Lung (tissue), 12 donors: ENCODE results near the gene RELN. TPM values are rescaled to one million over a fixed set of nuclear protein-coding genes. Genes with fewer than 3 reads are reported as not detected.

Source experiments
- ATAC-seq: fragments of 200-7000 bp; cut with Tn5 transposase; one replicate; pipeline ENCODE4 v1.9.1; 2020; ENCODE audit warnings: moderate number of reproducible peaks; ENCODE audit not compliant: insufficient read depth, low FRiP score
- DNase-seq, 3 donors: peaks; one replicate each; pipeline ENCODE4 v3.0.0-alpha.2; 2013 to 2017
- H3K27ac ChIP-seq, 2 donors: one replicate each; pipeline ENCODE4 v1.5.1; 2013; ENCODE audit warnings: mild to moderate bottlenecking in 2 of 2, moderate library complexity in 2 of 2, control low read depth in 1 of 2, inconsistent platforms in 1 of 2, low read depth in 1 of 2, low read length in 1 of 2
- H3K27me3 ChIP-seq, 3 donors: one replicate each; pipeline ENCODE4 v1.5.1; 2013; ENCODE audit warnings: low read length in 2 of 3; ENCODE audit not compliant: control insufficient read depth in 3 of 3, insufficient read depth in 3 of 3
- H3K36me3 ChIP-seq, 4 donors: one replicate each; pipeline ENCODE4 v1.5.1; 2013; ENCODE audit warnings: low read length in 4 of 4, mild to moderate bottlenecking in 1 of 4, moderate library complexity in 1 of 4; ENCODE audit not compliant: control insufficient read depth in 4 of 4, insufficient read depth in 4 of 4
- H3K4me1 ChIP-seq, 5 donors: one replicate each; pipeline ENCODE4 v1.5.1; 2013; ENCODE audit warnings: low read length in 5 of 5, mild to moderate bottlenecking in 2 of 5, moderate library complexity in 1 of 5; ENCODE audit not compliant: control insufficient read depth in 5 of 5, insufficient read depth in 5 of 5
- H3K4me3 ChIP-seq: one replicate; pipeline ENCODE4 v1.5.1; 2013; ENCODE audit warnings: mild to moderate bottlenecking, control low read depth, moderate library complexity
- H3K9ac ChIP-seq, 2 donors: one replicate each; pipeline ENCODE4 v1.5.1; 2013; ENCODE audit warnings: low read length in 2 of 2, control low read depth in 1 of 2; ENCODE audit not compliant: insufficient read depth in 1 of 2
- H3K9me3 ChIP-seq, 4 donors: one replicate each; pipeline ENCODE4 v1.5.1; 2013; ENCODE audit warnings: low read length in 3 of 4, mild to moderate bottlenecking in 1 of 4, moderate library complexity in 1 of 4; ENCODE audit not compliant: control insufficient read depth in 4 of 4, insufficient read depth in 3 of 4
- CTCF ChIP-seq: IDR thresholded peaks from 2 replicates; pipeline ENCODE4 v1.5.1; 2012; ENCODE audit warnings: mild to moderate bottlenecking; ENCODE audit errors: control extremely low read depth, extremely low read depth
- WGBS, 2 donors: extraction: QIAGEN DNeasy Blood & Tissue Kit; methylation state at CpG; one replicate each; pipeline ENCODE4 v1.1.7; 2013; 5-methylcytosine and 5-hydroxymethylcytosine counted together
- polyA plus RNA-seq, 2 donors: library from polyadenylated mRNA; stranded (reverse); fragments of 200-250 nt; gene quantifications; one replicate each; pipeline ENCODE4 v1.2.1, GENCODE V29; 2013
- total RNA-seq, 2 donors: library from RNA; depleted of rRNA in 1 of 2; stranded (reverse); fragments of >200 nt in 1 of 2; gene quantifications; one replicate each; pipeline ENCODE4 v1.2.1, GENCODE V29; 2014 to 2021
- donor health status: control.
- donor health status: control.
- donor health status: Bipolar disorder and iron deficiency.
- donor health status: healthy.
- donor health status: DM: yes; HTN: yes; CAD: no.

Gene RELN
- total and polyA plus RNA-seq, 4 donors = 0.24 to 7.7 (median 2.0) TPM

- no peak overlapping the region for H3K27ac ChIP-seq
- H3K9me3 ChIP-seq = no peaks in the 10 kb centered on the region
- no peak overlapping the region for H3K9ac ChIP-seq
- no peak for TF ChIP-seq CTCF
- WGBS, 2 donors = 80 to 81% methylated on average over 2 of the region's 2 CpGs
- no peak for DNase-seq
- no peaks in the 10 kb centered on the region for H3K4me1 ChIP-seq
- no peak for ATAC-seq
- H3K4me3 ChIP-seq = no peak overlapping the region
- H3K36me3 ChIP-seq = no peaks in the 10 kb centered on the region
- H3K27me3 ChIP-seq = no peaks in the 10 kb centered on the region
These were observed 359.1 kb downstream of the RELN start for GRCh38 chr7:103630318-103630717.

- WGBS, 2 donors = 71 to 77% methylated on average over 2 of the region's 2 CpGs
- H3K27me3 ChIP-seq = no peaks in the 10 kb centered on the region
- no peak overlapping the region for H3K27ac ChIP-seq
- H3K4me3 ChIP-seq = no peak overlapping the region
- H3K9ac ChIP-seq = no peak overlapping the region
- DNase-seq (no peak), ATAC-seq (no peak)
- H3K9me3 ChIP-seq = no peaks in the 10 kb centered on the region
- H3K4me1 ChIP-seq = no peaks in the 10 kb centered on the region
- H3K36me3 ChIP-seq = no peaks in the 10 kb centered on the region
- TF ChIP-seq CTCF = no peak
These were observed 360.7 kb downstream of the RELN start for GRCh38 chr7:103628742-103629141.

DNA sequence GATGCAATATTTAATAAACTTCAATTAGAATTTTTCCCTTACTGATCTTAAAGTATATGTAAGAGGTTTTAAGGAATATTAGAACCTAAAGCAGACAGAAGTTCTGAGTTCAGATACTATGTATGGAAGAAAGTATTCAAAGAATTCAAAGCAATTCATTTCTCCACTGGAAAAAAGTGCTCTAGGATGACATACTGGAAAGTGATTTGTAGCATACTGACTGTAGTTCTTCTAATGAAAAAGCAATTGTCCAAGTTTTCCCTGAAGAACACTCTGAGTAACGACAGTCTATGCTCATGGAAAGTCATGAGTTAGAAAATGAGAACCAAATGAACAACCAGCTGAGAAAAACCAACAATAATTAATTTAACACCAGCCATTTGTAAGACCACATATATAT, 362.7 kb downstream of the RELN start:
- no peaks in the 10 kb centered on the region for H3K4me1 ChIP-seq
- ATAC-seq = no peak
- WGBS, 2 donors = 76 to 77% methylated on average over 1 of the region's 1 CpG
- TF ChIP-seq CTCF = no peak
- H3K36me3 ChIP-seq = no peaks in the 10 kb centered on the region
- DNase-seq = no peak
- H3K27ac ChIP-seq = no peak overlapping the region
- no peaks in the 10 kb centered on the region for H3K9me3 ChIP-seq
- H3K4me3 ChIP-seq = no peak overlapping the region
- no peaks in the 10 kb centered on the region for H3K27me3 ChIP-seq
- no peak overlapping the region for H3K9ac ChIP-seq

DNA sequence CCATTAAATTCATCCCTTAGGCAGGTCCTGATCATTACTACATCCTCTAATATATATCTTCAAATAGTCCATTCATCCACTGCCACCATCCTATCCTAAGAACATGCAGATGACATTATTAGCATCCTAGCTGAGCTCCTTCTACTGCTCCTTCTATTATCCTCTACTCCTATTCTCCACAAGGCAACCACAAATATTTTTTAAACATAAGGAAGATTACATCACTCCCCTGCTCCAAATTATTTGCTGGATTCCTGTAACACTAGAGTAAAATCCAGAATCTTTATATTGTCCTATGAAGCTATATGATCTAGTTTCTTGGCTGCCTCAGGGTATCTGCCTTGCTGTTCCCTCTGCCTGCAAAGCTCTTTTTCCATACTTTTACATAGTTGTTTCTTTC, 367.2 kb downstream of the RELN start:
- no peak overlapping the region for H3K4me3 ChIP-seq
- no peak for TF ChIP-seq CTCF
- H3K27me3 ChIP-seq = no peaks in the 10 kb centered on the region
- no peak overlapping the region for H3K27ac ChIP-seq
- no peaks in the 10 kb centered on the region for H3K36me3 ChIP-seq
- H3K4me1 ChIP-seq = no peaks in the 10 kb centered on the region
- H3K9me3 ChIP-seq = peaks cover 0 to 4% (median 0%) of the 10 kb centered on the region in 4 donors
- DNase-seq (no peak), ATAC-seq (no peak)
- no peak overlapping the region for H3K9ac ChIP-seq
